HT1080 (cell line): ENCODE results near the gene SAXO2. TPM values are rescaled to one million over a fixed set of nuclear protein-coding genes. Genes with fewer than 3 reads are reported as not detected.
"Not testable (repeated sequence)": the region's sequence is repeated elsewhere in the genome, so short reads cannot be mapped to it uniquely, and the experiment has no call there.

Experiments used
- DNase-seq: peaks from one replicate; pipeline ENCODE4 v3.0.0-alpha.2; 2015; ENCODE audit warnings: low read depth
- total RNA-seq: library from RNA; depleted of rRNA; stranded (reverse); fragments of >200 nt; shearing (Covaris generic); gene quantifications from 2 replicates; pipeline ENCODE4 v1.2.3, GENCODE V29; 2014

The SAXO2 gene
- total RNA-seq, 1 experiment from 2014 or later = 0.35 TPM

DNA sequence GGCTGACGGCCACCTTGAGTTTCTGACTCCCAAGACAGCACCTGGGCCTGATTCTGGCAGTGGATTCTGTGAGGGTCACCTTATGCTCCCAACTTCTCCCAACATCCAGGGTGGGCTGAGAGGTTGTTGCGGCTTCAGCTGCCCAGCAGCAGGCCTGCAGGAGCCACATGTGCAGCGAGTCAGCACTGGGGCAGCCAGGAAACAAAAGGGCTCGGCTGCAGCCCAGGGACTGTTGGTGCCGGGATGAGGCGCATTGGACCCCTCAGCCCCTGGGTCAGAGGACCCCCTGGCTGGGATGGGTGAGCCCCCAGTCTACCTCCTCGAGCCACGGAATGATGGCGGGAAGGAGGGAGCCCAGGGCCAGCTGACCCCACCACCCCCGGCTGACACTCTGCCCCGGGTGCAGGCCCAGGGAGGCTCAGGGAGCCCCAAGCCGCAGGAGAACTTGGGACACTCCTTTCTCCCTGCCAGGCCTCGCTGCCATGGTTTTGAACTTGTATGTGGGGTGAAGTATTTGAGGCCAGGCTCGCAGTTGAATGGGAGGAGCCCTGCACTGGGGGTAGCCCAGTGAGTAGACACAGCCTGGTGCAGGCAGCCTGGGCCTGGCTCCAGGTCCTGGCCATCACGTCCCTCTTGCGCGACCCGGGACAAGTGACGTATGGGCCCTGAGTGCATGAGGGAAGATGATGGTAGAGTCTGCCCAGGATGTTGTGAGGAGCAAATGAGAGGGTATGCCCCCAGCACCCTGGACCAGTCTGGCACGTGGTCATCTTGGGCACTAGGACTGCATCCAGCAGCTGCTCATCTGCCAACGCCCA lies 51.5 kb downstream of the SAXO2 start:
- not testable (repeated sequence) for DNase-seq

DNA sequence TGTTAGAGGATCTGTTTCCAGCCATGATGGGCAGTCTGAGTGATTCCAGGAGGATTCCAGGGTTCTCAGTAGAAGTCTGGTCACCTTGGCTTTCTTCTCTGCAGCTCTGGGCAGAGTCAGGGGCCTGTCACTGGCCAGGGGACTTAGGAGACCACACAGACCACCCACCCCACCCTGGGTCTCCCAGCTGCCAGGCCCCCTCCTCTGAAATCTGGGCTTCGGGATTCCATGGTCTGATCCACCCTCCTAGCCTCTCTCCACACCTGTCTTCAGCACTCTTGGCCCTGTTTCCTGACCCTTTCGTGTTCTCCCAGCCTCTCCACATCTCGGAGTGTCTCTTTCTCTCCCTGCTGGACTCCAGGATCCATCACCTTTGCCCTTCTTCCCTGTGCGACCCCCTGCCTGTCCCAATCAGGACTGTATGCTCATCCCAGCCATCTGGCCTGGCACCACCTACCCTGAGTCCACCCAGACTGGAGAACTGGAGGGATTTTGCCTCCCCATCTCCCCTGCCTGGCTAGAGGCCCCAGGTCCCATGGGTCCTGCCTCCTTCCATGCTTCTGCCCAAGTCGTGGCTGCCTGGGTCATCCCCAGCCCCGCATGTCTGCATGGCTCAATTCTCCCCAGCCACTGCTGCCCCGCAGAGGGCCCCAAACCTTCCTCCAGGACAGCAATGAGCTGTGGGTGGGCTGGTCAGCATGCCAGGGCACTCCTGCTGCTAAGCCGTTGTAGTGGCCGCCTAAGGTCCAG lies 52.3 kb downstream of the SAXO2 start:
- DNase-seq = no peak

DNA sequence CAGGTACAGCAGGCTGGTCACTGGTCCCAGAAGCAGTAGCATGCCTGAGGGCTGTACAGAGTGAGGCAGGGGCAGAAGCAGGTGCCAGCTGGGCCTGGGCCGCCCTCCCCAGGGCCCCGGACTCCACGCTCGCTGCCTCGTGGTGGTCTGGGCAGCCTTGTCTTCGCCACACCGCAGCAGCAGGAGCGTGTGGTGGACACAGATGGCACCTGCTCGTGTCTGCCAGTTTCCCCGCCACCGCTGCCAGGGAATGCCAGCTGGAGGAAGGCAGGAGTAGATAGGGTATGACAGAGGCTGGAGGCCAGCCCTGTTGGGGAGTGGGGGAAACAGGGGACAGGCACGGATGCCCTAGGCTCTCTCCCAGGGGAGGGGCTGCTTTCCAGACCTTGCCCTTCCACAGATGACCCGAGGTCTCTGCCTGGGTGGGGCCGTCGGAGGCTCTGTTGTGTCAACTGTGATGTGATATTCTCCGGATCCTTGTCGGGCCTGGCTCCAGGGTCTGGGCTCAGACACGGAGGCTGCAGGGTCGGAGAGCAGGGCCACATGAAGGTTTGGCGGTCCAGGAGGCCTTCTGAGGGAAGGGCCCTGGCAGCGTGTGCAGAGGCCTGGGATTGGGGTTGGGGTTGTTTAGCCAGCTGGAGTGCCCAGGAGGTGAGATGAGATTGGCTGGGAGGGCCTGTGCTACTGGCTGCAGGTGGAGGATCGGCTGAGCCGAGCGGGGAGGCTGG lies 53.1 kb downstream of the SAXO2 start:
- no peak for DNase-seq

DNA sequence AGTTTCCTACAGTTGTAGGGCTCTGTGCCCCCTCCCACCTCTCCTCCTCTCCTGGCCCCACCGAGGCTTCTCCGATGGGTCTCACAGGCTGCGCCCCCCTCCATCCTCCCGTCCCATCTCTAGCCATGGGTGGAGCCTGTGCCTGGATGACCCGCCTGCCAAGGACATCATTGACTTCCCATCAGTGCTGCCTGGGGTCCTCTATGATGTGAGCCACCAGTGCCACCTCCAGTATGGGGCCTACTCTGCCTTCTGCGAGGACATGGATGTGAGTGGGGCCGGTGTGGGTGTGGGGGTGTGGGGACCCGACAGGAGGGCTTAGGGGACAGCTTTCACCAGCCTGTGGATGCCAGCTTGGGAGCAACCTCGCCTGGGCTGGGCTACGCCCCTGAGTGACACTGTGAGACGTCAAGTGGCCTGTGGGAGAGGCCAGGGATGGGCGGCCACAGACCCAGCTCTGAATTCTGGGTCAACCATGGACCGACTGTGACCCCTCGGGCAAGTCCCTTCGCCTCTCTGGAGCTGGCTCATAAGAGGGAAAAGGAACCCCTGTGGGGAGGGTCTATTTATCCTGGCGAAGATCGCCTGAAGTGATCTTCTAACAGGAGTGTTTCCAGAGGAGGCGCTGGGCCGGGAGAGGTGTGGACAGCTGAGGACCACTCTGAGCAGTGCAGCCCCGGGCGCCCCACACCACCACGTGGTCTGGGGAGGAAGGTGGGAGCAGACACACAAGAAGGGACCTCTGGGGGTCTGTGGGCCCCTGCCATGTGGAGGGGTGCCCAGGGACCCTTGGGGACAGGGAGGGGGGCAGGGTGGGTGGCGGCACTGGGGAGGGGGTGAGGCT lies 53.9 kb downstream of the SAXO2 start:
- DNase-seq = not testable (repeated sequence)

DNA sequence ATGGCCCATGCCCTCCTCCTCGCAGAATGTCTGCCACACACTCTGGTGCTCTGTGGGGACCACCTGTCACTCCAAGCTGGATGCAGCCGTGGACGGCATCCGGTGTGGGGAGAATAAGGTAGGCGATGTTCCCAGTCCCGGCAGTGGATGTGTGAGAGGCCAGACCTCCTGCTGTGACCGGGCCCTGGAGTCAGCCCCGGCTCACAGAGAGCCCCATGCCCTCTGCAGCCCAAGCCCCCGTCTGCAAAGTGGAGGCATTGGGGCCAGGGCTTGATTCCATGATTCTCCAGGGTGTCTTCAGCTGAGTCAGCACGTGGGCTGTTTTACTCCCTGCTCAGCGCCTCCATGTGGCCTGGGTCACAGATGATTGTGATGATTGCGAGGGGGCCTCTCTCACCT lies 54.5 kb downstream of the SAXO2 start:
- DNase-seq = no peak

DNA sequence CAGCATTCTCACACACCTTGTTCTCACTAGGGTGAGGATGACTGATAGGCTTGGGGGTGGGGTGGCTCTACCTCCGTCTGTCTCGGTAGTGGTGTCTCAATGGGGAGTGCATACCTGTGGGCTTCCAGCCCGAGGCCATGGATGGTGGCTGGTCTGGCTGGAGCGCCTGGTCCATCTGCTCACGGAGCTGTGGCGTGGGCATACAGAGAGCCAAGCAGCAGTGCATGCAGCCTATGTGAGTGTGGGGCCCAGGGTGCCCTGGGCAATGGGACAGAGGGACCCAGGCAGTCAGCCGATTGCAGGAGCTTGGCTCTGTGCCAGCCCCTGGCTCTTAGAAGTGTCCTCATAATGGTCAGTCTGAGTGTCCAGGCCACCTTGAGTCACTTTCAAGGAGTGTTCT lies 54.9 kb downstream of the SAXO2 start:
- not testable (repeated sequence) for DNase-seq

DNA sequence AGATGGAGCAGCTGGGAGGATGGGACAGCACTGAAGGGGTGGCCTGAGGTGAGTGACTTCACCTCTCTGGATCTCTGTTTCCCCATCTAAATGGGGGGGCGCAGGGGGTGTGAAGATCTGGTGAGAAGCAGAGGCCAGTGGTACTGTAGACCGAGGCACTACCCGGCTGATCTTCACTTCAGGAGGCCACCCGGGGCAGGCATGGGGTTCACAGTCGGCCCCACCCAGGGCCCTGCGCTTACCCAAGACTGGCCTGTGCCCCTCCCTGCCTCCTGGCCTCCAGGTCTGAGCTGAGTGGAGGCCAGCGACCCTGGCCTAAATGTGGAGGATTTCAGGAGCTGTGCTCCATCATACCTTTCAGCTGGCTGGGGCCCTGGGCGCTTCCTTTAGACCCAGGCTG lies 55.7 kb downstream of the SAXO2 start:
- DNase-seq = not testable (repeated sequence)

DNA sequence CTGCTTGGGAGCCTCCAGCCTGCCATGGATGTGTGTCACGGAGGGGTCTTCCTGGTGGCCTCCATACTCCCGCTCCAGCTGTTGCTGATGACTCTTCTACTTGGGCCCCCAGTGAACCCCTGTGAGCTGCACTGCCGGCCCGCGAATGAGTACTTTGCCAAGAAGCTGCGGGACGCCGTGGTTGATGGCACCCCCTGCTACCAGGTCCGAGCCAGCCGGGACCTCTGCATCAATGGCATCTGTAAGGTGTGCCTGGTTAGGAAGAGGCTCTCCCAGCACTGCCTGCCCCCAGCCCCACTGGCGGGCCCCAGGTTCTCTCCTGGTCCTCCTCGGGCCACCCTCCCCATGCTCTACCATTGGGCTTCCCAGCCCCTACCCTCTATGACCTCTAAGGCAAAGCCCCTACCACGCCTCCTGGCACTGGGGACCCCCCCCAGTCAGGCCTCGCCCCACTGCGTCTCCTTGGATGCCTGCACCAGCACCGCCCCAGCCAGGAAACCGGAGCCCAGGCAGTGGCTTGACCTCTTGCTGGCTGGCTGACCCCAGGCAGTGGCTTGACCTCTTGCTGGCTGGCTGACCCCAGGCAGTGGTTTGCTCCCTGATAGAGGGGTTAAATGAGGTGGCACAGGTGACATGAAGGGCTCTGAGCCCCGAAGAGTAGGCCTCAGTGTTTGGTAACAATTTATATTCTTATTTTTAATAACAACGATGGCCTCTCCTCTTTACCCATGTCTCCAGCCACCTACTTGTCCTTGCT lies 57.1 kb downstream of the SAXO2 start:
- not testable (repeated sequence) for DNase-seq

DNA sequence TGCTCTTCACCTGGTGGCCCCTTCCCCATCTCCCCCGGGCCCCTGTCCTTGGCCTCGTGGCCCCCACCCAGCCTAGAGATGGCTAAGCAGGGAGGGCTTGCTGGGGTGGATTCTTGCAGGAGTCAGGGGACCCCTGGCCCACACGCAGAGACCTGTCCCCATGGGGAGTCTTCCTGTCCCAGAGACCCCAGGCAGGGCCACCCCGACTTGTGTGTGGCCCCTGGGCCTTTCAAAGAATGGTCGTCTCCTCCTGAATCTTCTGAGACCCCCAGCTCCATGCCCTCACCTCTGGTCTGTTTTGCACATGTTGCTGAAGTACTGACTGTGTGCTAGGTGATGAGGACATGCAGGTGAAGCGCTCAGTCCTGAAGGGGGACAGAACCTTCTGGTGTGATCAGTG lies 58.2 kb downstream of the SAXO2 start:
- not testable (repeated sequence) for DNase-seq

DNA sequence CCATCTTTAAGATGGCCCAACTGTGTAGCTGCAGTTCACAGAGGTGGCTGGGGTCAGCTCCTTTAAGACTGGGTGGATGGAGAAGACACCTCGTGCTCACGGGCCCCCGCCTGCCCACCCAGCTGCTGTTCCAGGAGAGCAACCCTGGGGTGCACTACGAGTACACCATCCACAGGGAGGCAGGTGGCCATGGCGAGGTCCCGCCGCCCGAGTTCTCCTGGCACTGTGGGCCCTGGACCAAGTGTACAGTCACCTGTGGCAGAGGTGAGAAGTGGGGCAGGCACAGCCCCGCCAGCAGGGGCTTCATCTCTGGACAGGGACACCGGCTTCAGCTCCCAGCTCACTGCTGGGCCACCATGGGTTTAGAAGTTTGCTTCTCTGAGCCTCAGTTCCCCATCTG lies 59.9 kb downstream of the SAXO2 start:
- not testable (repeated sequence) for DNase-seq

DNA sequence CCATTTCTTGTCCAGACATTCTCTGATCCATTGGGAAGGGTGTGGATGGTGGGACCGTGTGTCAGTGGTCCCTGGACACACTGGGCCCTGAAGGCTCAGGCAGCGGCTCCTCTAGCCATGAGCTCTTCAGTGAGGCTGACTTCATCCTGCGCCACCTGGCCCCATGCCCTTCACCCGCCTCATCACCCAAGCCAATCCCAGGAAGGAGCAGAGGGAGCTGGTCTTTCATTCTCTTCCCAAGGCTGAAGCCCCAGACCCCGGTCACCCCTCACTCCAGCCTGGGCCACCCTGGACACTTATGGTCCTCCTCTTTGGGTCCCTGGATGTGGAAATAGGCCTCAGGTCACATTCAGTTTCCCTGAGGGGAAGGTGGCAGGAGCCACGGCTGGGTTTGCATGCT lies 62.2 kb downstream of the SAXO2 start:
- DNase-seq = not testable (repeated sequence)

DNA sequence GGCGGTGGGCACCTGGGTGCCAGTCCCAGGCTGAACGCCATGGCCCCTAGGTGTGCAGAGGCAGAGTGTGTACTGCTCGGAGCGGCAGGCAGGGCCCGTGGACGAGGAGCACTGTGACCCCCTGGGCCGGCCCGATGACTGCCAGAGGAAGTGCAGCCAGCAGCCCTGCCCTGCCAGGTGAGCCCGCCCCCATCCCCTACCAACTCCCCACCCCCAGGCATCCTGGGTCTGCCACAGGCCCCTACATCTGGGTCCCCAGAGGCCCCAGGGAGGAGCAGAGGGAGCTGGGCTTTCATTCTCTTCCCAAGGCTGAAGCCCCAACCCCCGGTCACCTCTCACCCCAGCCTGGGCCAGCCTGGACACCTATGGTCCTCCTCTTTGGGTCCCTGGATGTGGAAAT lies 63.0 kb downstream of the SAXO2 start:
- DNase-seq = not testable (repeated sequence)

DNA sequence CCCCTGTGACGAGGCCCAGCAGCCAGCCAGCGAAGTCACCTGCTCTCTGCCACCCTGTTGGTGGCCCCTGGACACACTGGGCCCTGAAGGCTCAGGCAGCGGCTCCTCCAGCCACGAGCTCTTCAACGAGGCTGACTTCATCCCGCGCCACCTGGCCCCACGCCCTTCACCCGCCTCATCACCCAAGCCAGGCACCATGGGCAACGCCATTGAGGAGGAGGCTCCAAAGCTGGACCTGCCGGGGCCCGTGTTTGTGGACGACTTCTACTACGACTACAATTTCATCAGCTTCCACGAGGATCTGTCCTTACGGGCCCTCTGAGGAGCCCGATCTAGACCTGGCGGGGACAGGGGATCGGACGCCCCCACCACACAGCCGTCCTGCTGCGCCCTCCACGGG lies 64.3 kb downstream of the SAXO2 start:
- not testable (repeated sequence) for DNase-seq

DNA sequence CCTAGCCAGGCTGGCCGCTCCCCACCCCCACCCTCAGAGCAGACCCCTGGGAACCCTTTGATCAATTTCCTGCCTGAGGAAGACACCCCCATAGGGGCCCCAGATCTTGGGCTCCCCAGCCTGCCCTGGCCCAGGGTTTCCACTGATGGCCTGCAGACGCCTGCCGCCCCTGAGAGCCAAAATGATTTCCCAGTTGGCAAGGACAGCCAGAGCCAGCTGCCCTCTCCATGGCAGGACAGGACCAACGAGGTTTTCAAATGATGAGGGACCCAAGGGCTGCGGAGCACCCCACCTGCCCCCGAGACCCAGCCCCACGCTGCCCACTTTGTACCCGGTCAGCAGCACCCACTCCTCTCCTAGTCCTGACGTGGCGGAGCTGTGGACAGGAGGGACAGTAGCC lies 64.8 kb downstream of the SAXO2 start:
- not testable (repeated sequence) for DNase-seq

DNA sequence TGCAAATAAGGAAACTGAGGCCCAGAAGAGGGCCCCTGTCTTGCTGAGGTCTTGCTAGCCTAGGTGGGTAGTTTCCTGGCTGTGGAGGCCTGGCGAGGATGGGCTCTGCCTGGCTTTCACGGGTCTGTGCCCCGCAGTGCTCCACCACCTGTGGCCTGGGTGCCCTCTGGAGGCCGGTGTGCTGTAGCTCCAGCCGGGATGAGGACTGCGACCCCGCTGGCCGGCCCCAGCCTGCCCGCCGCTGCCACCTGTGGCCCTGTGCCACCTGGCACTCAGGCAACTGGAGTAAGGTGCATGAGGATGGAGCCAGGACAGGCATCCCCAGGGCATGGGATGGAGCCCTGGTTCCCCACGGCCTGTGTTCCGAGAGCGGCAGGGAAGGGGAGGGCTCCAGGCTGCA lies 66.4 kb downstream of the SAXO2 start:
- not testable (repeated sequence) for DNase-seq

DNA sequence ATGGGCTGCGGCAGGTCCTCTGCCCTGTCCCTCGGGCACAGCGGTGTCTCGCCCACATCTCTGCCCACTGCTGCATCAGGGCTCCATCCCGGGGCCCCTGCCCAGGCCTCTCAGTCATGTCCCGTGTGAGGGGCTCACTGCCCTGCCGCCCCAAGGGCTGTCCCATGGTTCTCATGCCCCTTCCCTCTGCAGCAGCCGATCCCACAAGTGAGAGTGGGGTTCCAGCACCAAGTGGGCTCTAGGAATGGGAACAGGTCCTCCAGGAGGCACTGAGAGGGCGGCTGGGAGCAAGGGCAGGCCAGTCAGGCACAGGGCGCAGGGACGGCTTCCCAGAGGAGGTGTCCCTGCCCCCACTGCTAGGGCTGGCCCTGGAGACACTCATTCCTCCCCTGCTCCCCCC lies 68.3 kb downstream of the SAXO2 start:
- not testable (repeated sequence) for DNase-seq

DNA sequence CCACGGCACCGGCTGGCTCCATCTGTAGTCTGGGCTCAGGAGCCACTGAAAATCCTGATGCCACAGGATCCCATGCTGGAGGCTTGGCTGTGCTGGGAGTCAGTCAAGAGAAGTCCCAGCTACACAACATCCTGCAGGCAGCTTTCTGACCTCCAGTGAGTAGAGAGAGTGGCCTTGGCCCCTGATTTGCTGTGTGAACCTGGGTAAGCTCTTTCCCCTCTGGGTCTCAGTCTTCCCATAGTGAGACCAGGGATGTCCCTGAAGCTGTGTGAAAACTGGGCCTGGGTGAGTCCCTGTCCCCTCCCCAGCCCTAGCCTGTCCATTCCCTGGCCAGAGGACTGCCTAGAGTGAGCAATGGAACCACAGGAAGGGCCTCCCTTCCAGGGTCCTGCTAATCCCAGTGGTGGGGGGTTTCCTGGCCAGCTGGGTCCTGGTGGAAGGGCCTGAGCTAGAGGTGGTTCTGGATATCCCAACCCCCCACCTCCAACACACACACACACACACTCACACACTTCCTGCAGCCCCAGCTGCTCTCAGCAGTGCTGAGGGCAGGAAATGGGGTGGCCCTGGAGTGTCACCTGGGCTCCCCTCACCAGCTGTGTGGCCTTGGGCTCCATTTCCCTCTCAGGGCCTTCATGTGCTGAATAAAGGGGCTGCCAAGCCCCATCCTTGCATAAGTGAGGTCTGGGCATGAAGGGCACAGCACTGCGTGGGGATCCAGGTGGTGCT lies 69.1 kb downstream of the SAXO2 start:
- not testable (repeated sequence) for DNase-seq

DNA sequence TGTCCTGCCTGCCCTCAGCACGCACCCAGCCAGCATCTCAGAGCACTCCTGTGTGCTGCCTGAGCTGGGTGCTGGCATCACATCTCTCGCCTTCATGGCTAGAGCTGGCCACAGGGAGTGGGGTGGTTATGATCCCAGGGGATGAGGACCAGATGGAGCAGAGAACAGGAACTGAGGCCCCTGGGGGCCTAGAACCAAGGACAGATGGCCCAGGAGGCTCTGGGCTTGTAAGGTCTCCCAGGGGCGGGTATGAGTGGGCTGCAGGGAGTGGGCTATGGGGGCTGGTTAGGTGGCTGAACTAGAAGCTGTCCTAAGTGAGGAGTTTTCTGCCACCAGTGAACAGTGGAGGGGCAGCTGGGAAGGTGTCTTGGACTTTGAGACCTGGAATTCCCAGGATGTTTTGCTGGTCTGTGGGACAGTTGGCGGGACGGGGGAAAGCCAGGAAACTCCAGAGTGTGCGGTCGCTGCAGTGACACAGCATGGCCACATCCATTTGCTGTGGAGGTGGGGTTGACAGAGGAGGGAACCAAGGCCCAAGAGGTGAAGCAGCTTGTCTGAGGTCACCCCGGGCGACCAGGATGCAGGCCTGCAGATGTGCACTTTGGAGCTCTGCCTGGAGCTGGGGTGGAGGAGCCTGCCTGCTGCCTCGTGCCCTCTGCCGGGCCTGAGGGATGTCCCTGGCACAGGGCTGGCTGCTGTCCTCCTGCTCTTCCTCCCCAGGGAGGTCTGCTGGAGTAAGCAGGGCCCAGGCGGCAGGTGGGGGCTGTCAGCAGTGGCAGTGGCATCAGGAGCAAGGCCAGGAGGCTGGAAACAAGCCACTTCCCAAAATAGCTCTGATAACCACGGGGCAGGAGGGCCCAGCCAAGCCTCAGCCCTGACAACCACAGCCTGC lies 70.3 kb downstream of the SAXO2 start:
- DNase-seq = not testable (repeated sequence)
